Liver (tissue), 9 donors: Measurements from ENCODE around the gene HS3ST4. TPM values are rescaled to one million over a fixed set of nuclear protein-coding genes. Genes with fewer than 3 reads are reported as not detected.

Experiments used
- DNase-seq: peaks from one replicate; pipeline ENCODE4 v3.0.0-alpha.2; 2017; ENCODE audit warnings: low spot score
- H3K27ac ChIP-seq, 2 donors: one replicate each; pipeline ENCODE4 v1.7.0; 2013; ENCODE audit warnings: inconsistent platforms in 2 of 2, low read length in 2 of 2, control low read depth in 1 of 2, low read depth in 1 of 2, mild to moderate bottlenecking in 1 of 2
- H3K27me3 ChIP-seq, 4 donors: one replicate each; pipeline versions ENCODE4 v1.6.1 to v1.7.0; 2013; ENCODE audit warnings: low read length in 3 of 4, inconsistent platforms in 1 of 4, mild to moderate bottlenecking in 1 of 4, moderate library complexity in 1 of 4; ENCODE audit not compliant: control insufficient read depth in 4 of 4, insufficient read depth in 4 of 4
- H3K36me3 ChIP-seq, 4 donors: one replicate each; pipeline versions ENCODE4 v1.6.1 to v1.7.0; 2013; ENCODE audit warnings: low read length in 3 of 4, mild to moderate bottlenecking in 3 of 4, low read depth in 1 of 4, moderate library complexity in 1 of 4; ENCODE audit not compliant: control insufficient read depth in 4 of 4, insufficient read depth in 3 of 4
- H3K4me1 ChIP-seq, 4 donors: one replicate each; pipeline versions ENCODE4 v1.6.1 to v1.7.0; 2013; ENCODE audit warnings: low read length in 3 of 4, mild to moderate bottlenecking in 3 of 4, moderate library complexity in 1 of 4; ENCODE audit not compliant: control insufficient read depth in 4 of 4, insufficient read depth in 4 of 4
- H3K4me3 ChIP-seq, 3 donors: one replicate each; pipeline versions ENCODE4 v1.6.1 to v1.7.0; 2013; ENCODE audit warnings: low read length in 3 of 3, control low read depth in 1 of 3, low read depth in 1 of 3, mild to moderate bottlenecking in 1 of 3
- H3K9ac ChIP-seq, 2 donors: one replicate each; pipeline ENCODE4 v1.7.0; 2013; ENCODE audit warnings: low read length in 2 of 2, mild to moderate bottlenecking in 2 of 2, moderate library complexity in 2 of 2, control low read depth in 1 of 2, low read depth in 1 of 2
- H3K9me3 ChIP-seq, 4 donors: one replicate each; pipeline versions ENCODE4 v1.6.1 to v1.7.0; 2013; ENCODE audit warnings: low read length in 3 of 4; ENCODE audit not compliant: control insufficient read depth in 4 of 4
- CTCF ChIP-seq: fragments of 150-350 bp; IDR thresholded peaks from 2 replicates; pipeline ENCODE4 v1.5.1; 2017; ENCODE audit warnings: improper control_type of control experiment, low read depth, low read length; ENCODE audit not compliant: missing input control
- EGR1 ChIP-seq, 2 donors: IDR thresholded peaks; 2 replicates each; pipeline ENCODE4 v1.6.1; 2016 to 2018; ENCODE audit warnings: antibody characterized with exemption in 2 of 2, low read depth in 2 of 2
- FOXA2 ChIP-seq: IDR thresholded peaks from 2 replicates; pipeline ENCODE4 v1.6.1; 2016; ENCODE audit warnings: antibody characterized with exemption
- GABPA ChIP-seq, 2 donors: IDR thresholded peaks in 1 of 2; conservative IDR thresholded peaks in 1 of 2; 2 replicates each; pipeline ENCODE4 v1.6.1; 2016; ENCODE audit warnings: antibody characterized with exemption in 2 of 2, mild to moderate bottlenecking in 1 of 2, moderate library complexity in 1 of 2
- HNF4A ChIP-seq, 2 donors: conservative IDR thresholded peaks; 2 replicates each; pipeline ENCODE4 v1.6.1; 2016; ENCODE audit warnings: antibody characterized with exemption in 2 of 2, mild to moderate bottlenecking in 2 of 2
- HNF4G ChIP-seq: IDR thresholded peaks from 2 replicates; pipeline ENCODE4 v1.6.1; 2016; ENCODE audit warnings: antibody characterized with exemption
- JUND ChIP-seq, 2 donors: IDR thresholded peaks; 2 replicates each; pipeline ENCODE4 v1.6.1; 2016; ENCODE audit warnings: antibody characterized with exemption in 2 of 2
- NR2F2 ChIP-seq: IDR thresholded peaks from 2 replicates; pipeline ENCODE4 v1.6.1; 2016; ENCODE audit warnings: antibody characterized with exemption
- REST ChIP-seq: IDR thresholded peaks from 2 replicates; pipeline ENCODE4 v1.6.1; 2016; ENCODE audit warnings: antibody characterized with exemption, mild to moderate bottlenecking
- RXRA ChIP-seq, 2 donors: IDR thresholded peaks; 2 replicates each; pipeline ENCODE4 v1.6.1; 2017 to 2018; ENCODE audit warnings: antibody characterized with exemption in 2 of 2, mild to moderate bottlenecking in 1 of 2
- SP1 ChIP-seq: IDR thresholded peaks from 2 replicates; pipeline ENCODE4 v1.6.1; 2018; ENCODE audit warnings: antibody characterized with exemption, mild to moderate bottlenecking
- TAF1 ChIP-seq: conservative IDR thresholded peaks from 2 replicates; pipeline ENCODE4 v1.6.1; 2016; ENCODE audit warnings: antibody characterized with exemption, mild to moderate bottlenecking
- YY1 ChIP-seq: IDR thresholded peaks from 2 replicates; pipeline ENCODE4 v1.6.1; 2016; ENCODE audit warnings: antibody characterized with exemption, mild to moderate bottlenecking
- WGBS: extraction: QIAGEN DNeasy Blood & Tissue Kit; methylation state at CpG from one replicate; pipeline ENCODE4 v1.1.7; 2013; 5-methylcytosine and 5-hydroxymethylcytosine counted together
- polyA plus RNA-seq, 2 donors: library from polyadenylated mRNA; stranded (reverse) in 1 of 2; unstranded in 1 of 2; fragments of 200-250 nt in 1 of 2; fragments of >200 nt in 1 of 2; fragmentation: Nextera tagmentation in 1 of 2; extraction: Ambion mirVana in 1 of 2; gene quantifications; one replicate each; pipeline versions ENCODE4 v1.2.1 to v1.2.3, GENCODE V29; 2013 to 2015
- total RNA-seq, 2 donors: library from RNA; depleted of rRNA; stranded (reverse); fragments of >200 nt; gene quantifications; one replicate each; pipeline ENCODE4 v1.2.3, GENCODE V29; 2014
- TF ChIP-seq, protein P1 (sequence below): IDR thresholded peaks from 2 replicates; pipeline ENCODE4 v1.6.1; 2016; ENCODE audit warnings: antibody characterized with exemption
- TF ChIP-seq, protein P2 (sequence below): IDR thresholded peaks from 2 replicates; pipeline ENCODE4 v1.6.1; 2016; ENCODE audit warnings: antibody characterized with exemption
- donor health status: healthy.
- donor health status: healthy.
- donor health status: healthy.
- donor health status: healthy.
- donor health status: healthy.

The HS3ST4 gene
- total and polyA plus RNA-seq, 4 donors, result not detected

DNA sequence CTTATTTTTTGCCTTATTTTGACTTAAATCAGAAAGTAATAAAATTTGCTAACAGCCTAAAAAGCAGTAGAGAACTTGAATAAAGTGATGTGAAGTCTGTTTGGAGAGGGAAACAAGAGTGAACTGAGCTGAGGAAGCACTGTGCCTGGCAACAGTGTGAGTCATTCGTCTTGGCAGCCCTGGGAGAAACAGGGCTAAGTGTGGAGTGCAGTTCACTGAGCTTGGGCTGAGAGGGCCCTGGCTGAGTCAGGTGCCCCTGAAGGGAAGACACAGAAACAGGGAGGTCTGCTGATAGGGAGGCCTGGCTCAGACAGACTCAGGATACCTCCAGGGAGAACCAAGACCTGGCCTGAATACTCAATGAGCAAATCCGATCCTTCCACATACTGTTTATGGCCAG, 132.1 kb downstream of the HS3ST4 start (continued):
- TF ChIP-seq, protein P1, sequence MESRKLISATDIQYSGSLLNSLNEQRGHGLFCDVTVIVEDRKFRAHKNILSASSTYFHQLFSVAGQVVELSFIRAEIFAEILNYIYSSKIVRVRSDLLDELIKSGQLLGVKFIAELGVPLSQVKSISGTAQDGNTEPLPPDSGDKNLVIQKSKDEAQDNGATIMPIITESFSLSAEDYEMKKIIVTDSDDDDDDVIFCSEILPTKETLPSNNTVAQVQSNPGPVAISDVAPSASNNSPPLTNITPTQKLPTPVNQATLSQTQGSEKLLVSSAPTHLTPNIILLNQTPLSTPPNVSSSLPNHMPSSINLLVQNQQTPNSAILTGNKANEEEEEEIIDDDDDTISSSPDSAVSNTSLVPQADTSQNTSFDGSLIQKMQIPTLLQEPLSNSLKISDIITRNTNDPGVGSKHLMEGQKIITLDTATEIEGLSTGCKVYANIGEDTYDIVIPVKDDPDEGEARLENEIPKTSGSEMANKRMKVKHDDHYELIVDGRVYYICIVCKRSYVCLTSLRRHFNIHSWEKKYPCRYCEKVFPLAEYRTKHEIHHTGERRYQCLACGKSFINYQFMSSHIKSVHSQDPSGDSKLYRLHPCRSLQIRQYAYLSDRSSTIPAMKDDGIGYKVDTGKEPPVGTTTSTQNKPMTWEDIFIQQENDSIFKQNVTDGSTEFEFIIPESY, result no peak
- TF ChIP-seq, protein P2, sequence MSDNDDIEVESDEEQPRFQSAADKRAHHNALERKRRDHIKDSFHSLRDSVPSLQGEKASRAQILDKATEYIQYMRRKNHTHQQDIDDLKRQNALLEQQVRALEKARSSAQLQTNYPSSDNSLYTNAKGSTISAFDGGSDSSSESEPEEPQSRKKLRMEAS, result no peak

DNA sequence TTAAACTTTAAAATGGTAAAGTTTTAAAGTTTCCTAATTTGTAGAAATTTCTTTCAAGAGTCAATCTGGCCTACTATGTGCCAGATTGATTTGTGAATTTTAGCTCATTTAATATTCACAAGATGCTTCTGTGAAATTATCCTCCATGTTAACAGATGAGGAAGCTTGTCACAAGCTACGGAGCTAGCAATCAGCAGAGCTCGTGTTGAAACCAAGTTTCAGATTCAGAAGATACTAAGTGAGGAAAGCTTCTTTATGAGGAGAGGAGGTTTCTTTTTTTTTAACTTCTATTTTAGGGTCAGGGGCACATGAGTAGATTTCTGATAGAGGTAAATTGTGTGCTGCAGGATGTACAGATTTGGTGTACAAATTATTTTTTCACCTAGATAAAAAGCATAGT, 135.9 kb downstream of the HS3ST4 start:
- 66% methylated on average over 2 of the region's 2 CpGs for WGBS
- DNase-seq, result no peak
- no peak for TF ChIP-seq NR2F2
- no peak for TF ChIP-seq EGR1 (IDR thresholded peaks at IDR 0.05; ENCODE audit: low read depth in 2 of 2)
- TF ChIP-seq RXRA (IDR thresholded peaks at IDR 0.05), result no peak
- TF ChIP-seq TAF1, result no peak
- no peak for TF ChIP-seq JUND (IDR thresholded peaks at IDR 0.05)
- TF ChIP-seq GABPA (IDR thresholded peaks at IDR 0.05 in 1 of 2, conservative IDR thresholded peaks at IDR 0.05 in 1 of 2), result no peak
- TF ChIP-seq FOXA2, result no peak
- no peak for TF ChIP-seq REST
- TF ChIP-seq SP1, result no peak
- no peak for TF ChIP-seq YY1
- no peak for TF ChIP-seq HNF4G
- Histone ChIP-seq H3K4me3 (no peak overlapping the region), H3K4me1 (no peaks in the 10 kb centered on the region), H3K9me3 (no peaks in the 10 kb centered on the region), H3K27ac (no peak overlapping the region), H3K36me3 (no peaks in the 10 kb centered on the region), H3K9ac (no peak overlapping the region), H3K27me3 (peaks cover 0 to 9% (median 0%) of the 10 kb centered on the region in 4 donors)

GRCh38 chr16:25828510-25828909, 136.8 kb downstream of the HS3ST4 start:
- Histone ChIP-seq H3K27ac (no peak overlapping the region), H3K27me3 (peaks cover 0 to 10% (median 0%) of the 10 kb centered on the region in 4 donors), H3K9ac (no peak overlapping the region), H3K4me3 (no peak overlapping the region), H3K36me3 (no peaks in the 10 kb centered on the region), H3K9me3 (no peaks in the 10 kb centered on the region), H3K4me1 (no peaks in the 10 kb centered on the region)
- TF ChIP-seq GABPA (IDR thresholded peaks at IDR 0.05 in 1 of 2, conservative IDR thresholded peaks at IDR 0.05 in 1 of 2), result no peak
- TF ChIP-seq RXRA (IDR thresholded peaks at IDR 0.05), result no peak
- no peak for TF ChIP-seq TAF1
- no peak for TF ChIP-seq FOXA2
- TF ChIP-seq HNF4A (conservative IDR thresholded peaks at IDR 0.05), result no peak
- TF ChIP-seq, protein P2, result no peak
- no peak for TF ChIP-seq REST
- no peak for TF ChIP-seq NR2F2
- TF ChIP-seq EGR1 (IDR thresholded peaks at IDR 0.05; ENCODE audit: low read depth in 2 of 2), result no peak
- no peak for TF ChIP-seq CTCF
- TF ChIP-seq, protein P1, result no peak
- no peak for TF ChIP-seq JUND (IDR thresholded peaks at IDR 0.05)
- 82% methylated on average over 3 of the region's 3 CpGs for WGBS
- DNase-seq, result no peak
